GM12878 (cell line): ENCODE results near the gene B3GNT8. TPM values are rescaled to one million over a fixed set of nuclear protein-coding genes. Genes with fewer than 3 reads are reported as not detected.

Experiments
- ATAC-seq: fragments of 200-7000 bp; cut with Tn5 transposase; 3 replicates; pipeline ENCODE4 v1.9.1; 2020; ENCODE audit warnings: mild to moderate bottlenecking, moderate library complexity
- BruUV-seq: library from RNA; stranded (reverse); fragments of 400-500 nt; replicated peaks from 2 replicates; lab custom pipeline; 2021; lab: Mats Ljungman, UMichigan
- CTCF ChIA-PET: fragments of 300-600 bp; sonication (Branson Sonifier 250); formaldehyde crosslinking; extraction: SDS; loops from one replicate; lab custom pipeline; 2021; ENCODE audit warnings: inconsistent platforms; lab: Yijun Ruan, JAX
- POLR2A ChIA-PET: fragments of 350-600 bp; formaldehyde crosslinking; extraction: SDS; loops from one replicate; lab custom pipeline; 2021; ENCODE audit warnings: inconsistent platforms; lab: Charles Lee
- RAD21 ChIA-PET: fragments of 300-600 bp; sonication (Branson Sonifier 250); formaldehyde crosslinking; loops from one replicate; lab custom pipeline; 2023; ENCODE audit warnings: antibody characterized with exemption; ENCODE audit not compliant: unreplicated experiment; lab: Charles Lee
- SMC1A ChIA-PET: fragments of 300-600 bp; sonication (Branson Sonifier 250); formaldehyde crosslinking; loops from one replicate; lab custom pipeline; 2023; ENCODE audit not compliant: unreplicated experiment, uncharacterized antibody; lab: Charles Lee
- DNase-seq: peaks from one replicate; pipeline ENCODE4 v3.0.0-alpha.2; 2011; ENCODE audit warnings: low read depth, low spot score
- FAIRE-seq: peaks from 3 replicates; lab custom pipeline; 2011; peaks lifted over from hg19 to GRCh38; lab: Jason Lieb, UNC
- H2AFZ ChIP-seq: 2 replicates; pipeline ENCODE4 v1.6.0; 2011; ENCODE audit warnings: low read depth, low read length, control low read depth; ENCODE audit not compliant: control insufficient read depth
- H3K27ac ChIP-seq: 2 replicates; pipeline ENCODE4 v1.5.1; 2011; ENCODE audit warnings: control low read depth; ENCODE audit not compliant: control insufficient read depth, insufficient read depth
- H3K27me3 ChIP-seq, 2 experiments: replicated peaks in 1 of 2; 2 replicates each; pipeline versions ENCODE4 v1.6.0 to v1.6.1; 2011; ENCODE audit warnings: low read length in 1 of 2; ENCODE audit not compliant: control insufficient read depth in 2 of 2, insufficient read depth in 2 of 2
- H3K36me3 ChIP-seq, 2 experiments: 2 replicates each; pipeline ENCODE4 v1.5.1; 2011; ENCODE audit warnings: low read length in 1 of 2; ENCODE audit not compliant: control insufficient read depth in 2 of 2, insufficient read depth in 2 of 2
- H3K4me1 ChIP-seq: 2 replicates; pipeline ENCODE4 v1.6.1; 2011; ENCODE audit warnings: mild to moderate bottlenecking, low read length, moderate library complexity, mixed read lengths; ENCODE audit not compliant: control insufficient read depth, insufficient read depth
- H3K4me2 ChIP-seq: 2 replicates; pipeline ENCODE4 v1.6.0; 2011; ENCODE audit warnings: control low read depth; ENCODE audit not compliant: control insufficient read depth, insufficient read depth
- H3K4me3 ChIP-seq: fragments of 200-600 bp; sonication (generic); 2 replicates; pipeline ENCODE4 v1.5.1; 2016
- H3K79me2 ChIP-seq: 2 replicates; pipeline ENCODE4 v1.6.0; 2011; ENCODE audit warnings: low read length; ENCODE audit not compliant: control insufficient read depth, insufficient read depth
- H3K9ac ChIP-seq: 2 replicates; pipeline ENCODE4 v1.8.0; 2011; ENCODE audit warnings: low read length, control low read depth, mixed read lengths; ENCODE audit not compliant: control insufficient read depth, insufficient read depth
- H3K9me3 ChIP-seq: replicated peaks from 3 replicates; pipeline ENCODE4 v1.5.1; 2011; ENCODE audit warnings: mild to moderate bottlenecking, low read length; ENCODE audit not compliant: control insufficient read depth, insufficient read depth
- H4K20me1 ChIP-seq: 2 replicates; pipeline ENCODE4 v1.6.0; 2011; ENCODE audit not compliant: control insufficient read depth, insufficient read depth
- CTCF ChIP-seq, 3 experiments: IDR thresholded peaks in 2 of 3; conservative IDR thresholded peaks in 1 of 3; 2 replicates each; pipeline ENCODE4 v1.5.1; 2011; ENCODE audit warnings: low read depth in 3 of 3, low read length in 3 of 3, mild to moderate bottlenecking in 3 of 3, control low read depth in 2 of 3, moderate library complexity in 2 of 3, inconsistent platforms in 1 of 3, mixed read lengths in 1 of 3; ENCODE audit not compliant: control insufficient read depth in 2 of 3, insufficient read depth in 1 of 3; ENCODE audit errors: extremely low read depth in 1 of 3
- NR2C1 ChIP-seq: fragments of 450-650 bp; IDR thresholded peaks from 2 replicates; pipeline ENCODE4 v1.6.1; 2017; ENCODE audit warnings: antibody characterized with exemption, mild to moderate bottlenecking, moderate library complexity
- POLR2A ChIP-seq: IDR thresholded peaks from 2 replicates; pipeline ENCODE4 v1.6.1; 2011; ENCODE audit warnings: low read depth, mild to moderate bottlenecking, low read length
- RAD21 ChIP-seq: IDR thresholded peaks from 2 replicates; pipeline ENCODE4 v1.6.1; 2011; ENCODE audit warnings: mild to moderate bottlenecking, low read depth, low read length, moderate library complexity; ENCODE audit not compliant: insufficient read depth
- RCOR1 ChIP-seq: conservative IDR thresholded peaks from 2 replicates; pipeline ENCODE4 v1.6.1; 2012; ENCODE audit warnings: low read depth, low read length, improper control_type of control experiment
- WRNIP1 ChIP-seq: IDR thresholded peaks from 2 replicates; pipeline ENCODE4 v1.6.1; 2011; ENCODE audit warnings: low read depth, low read length, improper control_type of control experiment, borderline replicate concordance
- WGBS: methylation state at CpG from one replicate; pipeline ENCODE4 v1.1.6; 2016; ENCODE audit warnings: low lambda C conversion rate; ENCODE audit not compliant: insufficient replicate concordance, insufficient coverage; ENCODE audit errors: missing lambda C conversion rate; 5-methylcytosine and 5-hydroxymethylcytosine counted together
- in situ Hi-C: fragments of 300-500 bp; cut with MboI; formaldehyde crosslinking; loops from 9 replicates; pipeline ENCODE4 v1.14.3; 2018; ENCODE audit warnings: mixed read lengths
- intact Hi-C: fragments of 100-400 bp; cut with micrococcal nuclease; formaldehyde crosslinking; loops from one replicate; pipeline ENCODE4 v1.14.2; 2022; ENCODE audit not compliant: unreplicated experiment
- polyA plus RNA-seq, 11 experiments: library from polyadenylated mRNA; depleted of rRNA in 4 of 11; unstranded in 6 of 11; stranded (reverse) in 5 of 11; fragments of >200 nt; fragmentation: Nextera tagmentation in 4 of 11; fragmentation: Illumina TruSeq in 1 of 11; extraction: Ambion mirVana in 4 of 11; extraction: Trizol in 1 of 11; gene quantifications; 1 replicate in 1 of 11; 2 replicates in 10 of 11; pipeline versions ENCODE4 v1.2.1 to v1.2.3, GENCODE V29; 2011 to 2016; ENCODE audit warnings: inconsistent platforms in 2 of 11, missing spikeins in 2 of 11, low read depth in 1 of 11
- total RNA-seq, 4 experiments: library from RNA; depleted of rRNA in 3 of 4; stranded (reverse); fragments of >200 nt in 3 of 4; fragmentation: Illumina TruSeq in 1 of 4; extraction: Trizol in 1 of 4; gene quantifications; 2 replicates each; pipeline versions ENCODE4 v1.2.1 to v1.2.3, GENCODE V29; 2013 to 2021

B3GNT8 gene
- total and polyA plus RNA-seq, 10 of the 15 experiments (the other 5 are each of a cell fraction or from before 2014, with no cell fraction given), result 0.06 to 1.2 (median 0.31) TPM; not detected in 4

- Histone ChIP-seq H3K4me1 (no peaks in the 10 kb centered on the region), H3K79me2 (no peaks in the 10 kb centered on the region), H3K27me3 (no peaks in the 10 kb centered on the region), H3K36me3 (peaks cover 9 to 16% of the 10 kb centered on the region in 2 experiments), H3K9ac (no peak overlapping the region), H3K4me3 (no peak overlapping the region), H4K20me1 (no peaks in the 10 kb centered on the region; the same call in 1 of the 2 replicates)
- FAIRE-seq (no peak), ATAC-seq (no peak)
- ChIA-PET POLR2A (interaction anchor here (0.5 to 0.6 kb wide), 2 partner anchors 68 to 626 kb away, joined by 3 to 5 read pairs; no protein-coding TSS in a partner anchor), SMC1A (no interaction called here)
- peak; percentile 34; the same call in 1 of the 2 replicates for TF ChIP-seq POLR2A
- TF ChIP-seq RCOR1, result no peak
- TF ChIP-seq, all 136 proteins: peak for 1
- BruUV-seq, result no TSS peak
- in situ Hi-C loops (no loop called here), intact Hi-C loops (no loop called here)
- Histone ChIP-seq H3K4me2 (no peak overlapping the region), H3K9me3 (no peaks in the 10 kb centered on the region), H2AFZ (no peak overlapping the region), H3K27ac (no peak overlapping the region)
- 95% methylated on average over 14 of the region's 18 CpGs for WGBS
- DNase-seq, result no peak
- CTCF ChIA-PET, result interaction anchor here (0.7 to 1.7 kb wide), 4 partner anchors 23 to 1142 kb away, joined by 3 to 5 read pairs (median 4); no protein-coding TSS in a partner anchor
- RAD21 ChIA-PET, result no interaction called here
Observed at GRCh38 chr19:41433171-41433570, 6.0 kb upstream of the B3GNT8 start.

- WGBS, result 94% methylated on average over 23 of the region's 23 CpGs
- DNase-seq, result no peak
- POLR2A ChIA-PET, result no interaction called here
Observed at GRCh38 chr19:41431426-41432386, 4.5 kb upstream of the B3GNT8 start.

More at GRCh38 chr19:41431426-41432386, 4.5 kb upstream of the B3GNT8 start:
- ChIA-PET CTCF (interaction anchor here (0.6 to 1.7 kb wide), 7 partner anchors 8 to 138 kb away, joined by 3 to 7 read pairs (median 5); partner anchors contain the start of gene DMAC2), SMC1A (interaction anchor here (1.0 kb wide), 1 partner anchor 33 kb away, joined by 4 read pairs; no protein-coding TSS in a partner anchor), RAD21 (interaction anchor here (0.6 kb wide), 1 partner anchor 23 kb away, joined by 3 read pairs; no protein-coding TSS in a partner anchor)
- no peak overlapping the region for H3K4me2 ChIP-seq
- TF ChIP-seq WRNIP1, result no peak
- TF ChIP-seq NR2C1, result no peak
- TF ChIP-seq RAD21, result peak; percentile 49
- peak; percentile 30 to 38 (median 35); a peak in 3 of 6 replicates for TF ChIP-seq CTCF (IDR thresholded peaks at IDR 0.05 in 2 of 3, conservative IDR thresholded peaks at IDR 0.05 in 1 of 3; ENCODE audit: control insufficient read depth in 2 of 3, extremely low read depth in 1 of 3, insufficient read depth in 1 of 3, low read depth in 3 of 3, low read length in 3 of 3)
- TF ChIP-seq POLR2A, result 0 out of 2 replicates have a peak, but pooled peaks have one; percentile 35
- H3K4me1 ChIP-seq, result peaks cover 9% of the 10 kb centered on the region
- no peaks in the 10 kb centered on the region; the same call in 1 of the 2 replicates for H4K20me1 ChIP-seq
- intact Hi-C loops (no loop called here), in situ Hi-C loops (no loop called here)
- H3K27me3 ChIP-seq, result no peaks in the 10 kb centered on the region
- H3K36me3 ChIP-seq, result peaks cover 9 to 16% of the 10 kb centered on the region in 2 experiments
- no peak overlapping the region for H3K27ac ChIP-seq
- ATAC-seq (no peak), FAIRE-seq (no peak)
- no peaks in the 10 kb centered on the region for H3K9me3 ChIP-seq
- H2AFZ ChIP-seq, result no peak overlapping the region
- H3K79me2 ChIP-seq, result no peaks in the 10 kb centered on the region; the same call in 1 of the 2 replicates
- BruUV-seq, result no TSS peak
- no peak overlapping the region for H3K9ac ChIP-seq
- no peak overlapping the region for H3K4me3 ChIP-seq
